Lower lobe of right lung (tissue), 2 donors: ENCODE results near the gene LRRTM4. TPM values are rescaled to one million over a fixed set of nuclear protein-coding genes. Genes with fewer than 3 reads are reported as not detected.
"Not testable (repeated sequence)": the region's sequence is repeated elsewhere in the genome, so short reads cannot be mapped to it uniquely, and the experiment has no call there.

Experiments
- ATAC-seq, 2 donors: fragments of 200-7000 bp; cut with Tn5 transposase; one replicate each; pipeline ENCODE4 v1.9.1; 2020 to 2022; ENCODE audit warnings: mild to moderate bottlenecking in 2 of 2, moderate library complexity in 2 of 2
- DNase-seq: peaks from one replicate; pipeline ENCODE4 v3.0.0-alpha.2; 2020
- H3K27ac ChIP-seq: fragments of 200-600 bp; one replicate; pipeline ENCODE4 v1.8.0; 2022
- H3K27me3 ChIP-seq: fragments of 200-600 bp; one replicate; pipeline ENCODE4 v1.8.0; 2022; ENCODE audit warnings: low read depth
- H3K36me3 ChIP-seq: fragments of 200-600 bp; one replicate; pipeline ENCODE4 v1.8.0; 2022; ENCODE audit warnings: mild to moderate bottlenecking
- H3K4me1 ChIP-seq: fragments of 200-600 bp; one replicate; pipeline ENCODE4 v1.8.0; 2022
- H3K4me3 ChIP-seq: fragments of 200-600 bp; one replicate; pipeline ENCODE4 v1.8.0; 2022; ENCODE audit warnings: mild to moderate bottlenecking
- H3K9me3 ChIP-seq: fragments of 200-600 bp; one replicate; pipeline ENCODE4 v1.8.0; 2022
- intact Hi-C: fragments of 100-400 bp; cut with DNase I; formaldehyde crosslinking; loops from one replicate; pipeline ENCODE4 v1.11.0; 2022
- total RNA-seq: library from RNA; stranded (reverse); fragmentation: NEBNext Ultra II Directional; extraction: Animal tissue kit (Norgen Biotek cat#: 25700); gene quantifications from one replicate; pipeline ENCODE4 v1.2.1, GENCODE V29; 2021
- TF ChIP-seq, protein P1 (sequence below): fragments of 200-600 bp; IDR thresholded peaks from one replicate; pipeline ENCODE4 v1.8.0; 2022; ENCODE audit warnings: antibody characterized with exemption, mild to moderate bottlenecking
- donor health status: DM: no; HTN: yes; CAD: no; lungs with severe emphysema.

Gene LRRTM4
- total RNA-seq, 1 donor from 2014 or later: 0.77 TPM

- Histone ChIP-seq H3K9me3 (no peaks in the 10 kb centered on the region), H3K27me3 (no peaks in the 10 kb centered on the region), H3K4me1 (no peaks in the 10 kb centered on the region), H3K36me3 (no peaks in the 10 kb centered on the region), H3K4me3 (no peak overlapping the region), H3K27ac (no peak overlapping the region)
- ATAC-seq (no peak), DNase-seq (no peak)
- TF ChIP-seq, protein P1, sequence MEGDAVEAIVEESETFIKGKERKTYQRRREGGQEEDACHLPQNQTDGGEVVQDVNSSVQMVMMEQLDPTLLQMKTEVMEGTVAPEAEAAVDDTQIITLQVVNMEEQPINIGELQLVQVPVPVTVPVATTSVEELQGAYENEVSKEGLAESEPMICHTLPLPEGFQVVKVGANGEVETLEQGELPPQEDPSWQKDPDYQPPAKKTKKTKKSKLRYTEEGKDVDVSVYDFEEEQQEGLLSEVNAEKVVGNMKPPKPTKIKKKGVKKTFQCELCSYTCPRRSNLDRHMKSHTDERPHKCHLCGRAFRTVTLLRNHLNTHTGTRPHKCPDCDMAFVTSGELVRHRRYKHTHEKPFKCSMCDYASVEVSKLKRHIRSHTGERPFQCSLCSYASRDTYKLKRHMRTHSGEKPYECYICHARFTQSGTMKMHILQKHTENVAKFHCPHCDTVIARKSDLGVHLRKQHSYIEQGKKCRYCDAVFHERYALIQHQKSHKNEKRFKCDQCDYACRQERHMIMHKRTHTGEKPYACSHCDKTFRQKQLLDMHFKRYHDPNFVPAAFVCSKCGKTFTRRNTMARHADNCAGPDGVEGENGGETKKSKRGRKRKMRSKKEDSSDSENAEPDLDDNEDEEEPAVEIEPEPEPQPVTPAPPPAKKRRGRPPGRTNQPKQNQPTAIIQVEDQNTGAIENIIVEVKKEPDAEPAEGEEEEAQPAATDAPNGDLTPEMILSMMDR: no peak
- intact Hi-C loops: no loop called here
Observed at GRCh38 chr2:77190721-77191346, 331.3 kb downstream of the LRRTM4 start.

GRCh38 chr2:77185052-77185451 is 337.1 kb downstream of the LRRTM4 start:
- H3K27ac ChIP-seq: no peak overlapping the region
- no peaks in the 10 kb centered on the region for H3K27me3 ChIP-seq
- DNase-seq: no peak
- TF ChIP-seq, protein P1: no peak
- no peak for ATAC-seq
- intact Hi-C loops: no loop called here
- no peaks in the 10 kb centered on the region for H3K4me1 ChIP-seq
- no peak overlapping the region for H3K4me3 ChIP-seq
- no peaks in the 10 kb centered on the region for H3K9me3 ChIP-seq
- H3K36me3 ChIP-seq: no peaks in the 10 kb centered on the region

DNA sequence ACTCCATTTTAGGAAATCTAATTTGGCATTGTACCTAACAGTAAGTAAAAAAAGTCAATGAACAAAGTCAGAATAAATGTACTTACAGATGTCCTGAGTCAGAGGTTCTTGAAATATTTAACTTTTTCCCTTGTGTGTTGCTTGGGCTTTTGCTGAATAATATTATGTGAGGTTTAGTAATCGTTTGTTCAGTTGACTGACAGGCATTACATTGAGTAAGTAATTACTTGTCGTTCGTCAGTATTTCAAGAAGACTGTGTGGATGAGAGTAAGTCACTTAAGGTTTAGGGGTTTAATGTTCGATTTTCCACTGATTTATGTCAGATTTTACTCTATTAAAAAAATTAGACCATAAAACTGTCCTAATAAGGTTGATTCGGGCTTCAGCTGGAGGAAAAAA is 342.9 kb downstream of the LRRTM4 start:
- Histone ChIP-seq H3K4me1 (no peaks in the 10 kb centered on the region), H3K4me3 (no peak overlapping the region), H3K9me3 (no peaks in the 10 kb centered on the region), H3K27me3 (no peaks in the 10 kb centered on the region), H3K27ac (no peak overlapping the region), H3K36me3 (no peaks in the 10 kb centered on the region)
- DNase-seq (no peak), ATAC-seq (no peak)
- TF ChIP-seq, protein P1: no peak
- intact Hi-C loops: no loop called here

GRCh38 chr2:77175266-77175780 is 346.9 kb downstream of the LRRTM4 start:
- not testable (repeated sequence) for ATAC-seq, H3K36me3 ChIP-seq, DNase-seq

GRCh38 chr2:77169426-77169825 is 352.8 kb downstream of the LRRTM4 start:
- intact Hi-C loops: no loop called here
- no peak overlapping the region for H3K4me3 ChIP-seq
- H3K27ac ChIP-seq: no peak overlapping the region
- H3K27me3 ChIP-seq: no peaks in the 10 kb centered on the region
- no peaks in the 10 kb centered on the region for H3K36me3 ChIP-seq
- H3K9me3 ChIP-seq: peaks cover 3% of the 10 kb centered on the region
- ATAC-seq (no peak), DNase-seq (no peak)
- no peaks in the 10 kb centered on the region for H3K4me1 ChIP-seq
- TF ChIP-seq, protein P1: no peak

More at GRCh38 chr2:77175266-77175780, 346.9 kb downstream of the LRRTM4 start:
- H3K4me1 ChIP-seq, H3K27ac ChIP-seq, H3K27me3 ChIP-seq, H3K9me3 ChIP-seq, intact Hi-C loops, H3K4me3 ChIP-seq: not testable (repeated sequence)

DNA sequence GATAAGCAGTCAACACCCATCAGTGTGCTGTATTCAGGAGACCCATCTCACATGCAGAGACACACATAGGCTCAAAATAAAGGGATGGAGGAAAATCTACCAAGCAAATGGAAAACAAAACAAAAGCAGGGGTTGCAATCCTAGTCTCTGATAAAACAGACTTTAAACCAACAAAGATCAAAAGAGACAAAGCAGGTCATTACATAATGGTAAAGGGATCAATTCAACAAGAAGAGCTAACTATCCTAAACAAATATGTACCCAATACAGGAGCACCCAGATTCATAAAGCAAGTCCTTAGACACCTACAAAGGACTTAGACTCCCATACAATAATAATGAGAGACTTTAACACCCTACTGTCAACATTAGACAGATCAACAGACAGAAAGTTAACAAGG is 358.2 kb downstream of the LRRTM4 start:
- H3K27ac ChIP-seq, H3K27me3 ChIP-seq, DNase-seq, intact Hi-C loops, H3K9me3 ChIP-seq, H3K4me1 ChIP-seq, H3K4me3 ChIP-seq, H3K36me3 ChIP-seq, ATAC-seq: not testable (repeated sequence)
